GM21423 (cell line): Measurements from ENCODE around the gene SYNJ1.
"Not testable (repeated sequence)": the region's sequence is repeated elsewhere in the genome, so short reads cannot be mapped to it uniquely, and the experiment has no call there.

Source experiments
- ATAC-seq: cut with Tn5 transposase; IDR thresholded peaks from one replicate; pipeline ENCODE4 v1.9.1; 2021; ENCODE audit warnings: mild to moderate bottlenecking, moderate library complexity; ENCODE audit not compliant: unreplicated experiment

SYNJ1 gene

GRCh38 chr21:32613436-32614043 is 114.3 kb downstream of the SYNJ1 start:
- ATAC-seq = no peak

- no peak for ATAC-seq
Measured at GRCh38 chr21:32612999-32613337, 114.8 kb downstream of the SYNJ1 start.

DNA sequence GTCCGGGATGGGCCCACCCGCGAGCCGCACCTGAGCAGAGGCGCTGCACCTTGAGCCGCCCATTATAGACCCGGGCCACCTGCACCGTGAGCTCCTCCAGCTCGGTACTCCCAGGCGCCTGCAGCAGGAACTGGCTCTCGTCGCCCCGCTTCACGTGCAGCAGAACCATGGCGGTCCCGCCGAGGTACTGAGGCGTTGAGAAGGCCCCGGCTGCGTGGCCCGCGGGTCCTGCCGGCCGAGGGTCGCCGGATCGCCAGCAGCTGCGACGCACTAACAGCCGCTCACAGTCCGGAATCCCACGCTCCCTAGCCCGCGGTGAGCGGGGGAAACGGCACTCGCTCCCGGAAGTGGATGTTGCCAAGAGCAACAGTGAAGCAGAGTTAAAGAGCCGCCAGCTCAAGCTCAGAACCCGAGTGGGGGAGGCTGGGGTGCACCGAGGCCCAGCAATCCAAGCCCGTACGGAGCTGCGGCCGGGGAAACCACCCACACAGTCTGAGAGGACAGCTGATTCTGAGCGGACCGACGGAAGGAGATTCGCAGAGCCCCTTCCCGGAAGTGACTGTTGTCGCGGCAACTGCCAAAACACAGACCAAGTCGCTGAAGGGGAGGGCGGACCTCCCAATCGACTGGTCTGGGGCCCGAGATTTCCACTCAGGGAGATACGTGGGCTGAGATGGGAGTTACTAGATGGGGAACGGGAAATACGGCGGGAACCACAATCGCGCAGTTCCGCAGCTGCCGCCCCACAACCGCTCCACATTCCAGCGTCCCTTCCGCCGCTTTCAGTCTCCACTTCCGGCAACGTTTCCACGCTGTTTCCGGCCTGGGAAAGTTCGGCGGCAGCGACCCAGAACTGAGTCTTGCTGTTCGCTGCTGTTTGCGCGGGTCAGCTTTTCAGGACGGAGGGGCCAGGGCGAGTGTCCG is 115.5 kb downstream of the SYNJ1 start, which contains the start of gene CFAP298:
CFAP298 (minus strand) TSS at position 303 of the 924 bp plus-strand sequence; CDS start at position 169, 134 bp downstream.
- ATAC-seq = peak; percentile 90

GRCh38 chr21:32611471-32611997 is 116.3 kb downstream of the SYNJ1 start:
- ATAC-seq = peak; percentile 15

GRCh38 chr21:32610940-32611339 is 116.9 kb downstream of the SYNJ1 start:
- not testable (repeated sequence) for ATAC-seq

DNA sequence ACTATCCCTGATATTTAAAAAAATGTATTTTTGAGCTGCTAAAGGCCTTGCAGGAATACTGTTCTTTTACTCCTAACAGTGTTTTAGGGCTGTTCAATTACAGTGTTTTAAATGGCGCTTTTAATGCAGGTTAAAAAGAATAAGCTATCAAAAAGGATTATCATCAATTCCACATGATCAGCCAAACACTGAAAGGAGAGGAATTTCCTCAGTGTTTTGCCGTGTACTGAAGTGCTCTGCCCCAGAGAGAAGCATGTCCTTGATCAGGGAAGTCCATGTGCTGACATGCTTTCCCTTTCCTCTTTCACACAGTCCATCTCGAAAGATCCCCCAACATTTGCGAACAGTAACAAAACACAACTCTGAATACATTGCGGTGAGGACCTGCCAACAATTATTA is 119.0 kb downstream of the SYNJ1 start:
- ATAC-seq = no peak

DNA sequence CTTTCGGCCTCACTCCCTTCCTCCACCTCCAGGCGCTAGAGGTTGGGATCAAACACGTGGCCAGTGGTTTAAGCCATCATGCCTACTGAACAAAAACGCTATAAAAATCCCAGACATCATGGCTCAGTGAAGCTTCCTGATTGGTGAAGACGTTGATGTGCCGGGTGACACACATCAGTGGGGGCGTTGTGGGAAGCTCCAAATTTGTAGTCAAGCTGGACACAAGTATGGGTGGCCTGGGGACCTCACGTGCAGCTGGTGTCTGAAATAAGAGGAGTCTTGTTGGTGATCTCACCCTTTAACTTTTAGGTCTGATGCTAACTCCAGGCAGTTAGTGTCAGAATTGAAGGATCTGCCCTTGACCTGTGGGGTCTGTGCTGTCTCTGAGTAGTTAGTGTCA is 122.3 kb downstream of the SYNJ1 start:
- ATAC-seq = no peak

DNA sequence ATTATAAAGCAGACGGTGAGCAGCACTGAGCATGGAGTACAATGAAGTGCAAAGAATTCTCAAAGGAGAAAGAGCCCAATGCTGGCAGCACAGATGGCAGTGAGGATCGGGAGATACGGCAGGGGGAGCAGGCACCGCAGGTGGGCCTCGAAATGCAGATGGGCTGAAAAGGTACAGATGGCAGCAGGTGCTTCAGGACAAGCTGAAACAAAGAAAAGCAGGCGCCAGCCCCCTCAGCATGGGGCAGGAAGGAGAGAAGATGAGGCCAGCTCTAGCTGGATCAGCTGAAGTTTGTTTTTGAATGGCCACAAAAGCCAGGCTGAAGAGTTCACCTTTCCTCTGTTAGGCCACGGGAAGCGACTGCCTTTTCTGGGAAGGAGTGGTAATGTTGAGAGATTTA is 123.3 kb downstream of the SYNJ1 start:
- no peak for ATAC-seq

GRCh38 chr21:32603131-32603530 is 124.7 kb downstream of the SYNJ1 start:
- no peak for ATAC-seq

DNA sequence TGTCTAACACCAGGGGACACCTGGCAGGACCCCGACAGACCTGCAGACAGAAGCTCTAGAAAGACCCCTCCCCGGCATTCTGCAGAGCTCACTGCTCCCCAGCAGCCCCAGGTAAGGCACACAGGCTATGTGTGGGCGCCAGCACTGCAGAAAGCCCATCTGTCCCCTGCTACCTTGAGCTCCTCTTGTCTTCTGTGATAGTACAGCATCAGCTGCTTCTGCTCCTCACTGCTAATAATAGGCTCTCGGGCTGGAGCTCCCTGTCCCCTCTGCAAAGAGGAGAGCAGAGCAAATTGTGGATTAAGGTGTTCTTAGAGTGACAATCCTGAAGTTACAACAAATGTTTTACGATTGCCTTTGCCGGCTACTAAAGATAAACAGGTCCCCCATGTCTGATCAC is 125.7 kb downstream of the SYNJ1 start:
- ATAC-seq = no peak

- no peak for ATAC-seq
Measured at GRCh38 chr21:32599526-32599925, 128.3 kb downstream of the SYNJ1 start.

DNA sequence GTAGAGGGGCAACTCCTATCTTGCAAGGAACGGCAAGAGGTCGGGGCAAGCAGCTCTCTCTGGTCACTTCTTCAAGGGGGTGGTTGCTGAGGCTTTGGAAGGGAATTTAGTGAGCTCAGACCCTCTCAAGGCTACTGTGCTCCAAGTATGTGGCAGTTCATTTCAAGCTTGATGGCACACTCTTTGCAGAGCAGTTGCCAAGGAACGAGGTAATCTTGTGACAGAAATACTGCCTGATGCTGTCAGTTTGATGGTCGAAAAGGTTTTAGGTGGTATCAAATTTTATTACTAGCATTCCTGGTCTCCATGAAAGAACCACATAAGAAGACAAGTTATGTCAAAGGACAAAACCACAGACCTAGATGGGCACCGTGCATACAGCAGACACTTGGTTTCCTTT is 128.7 kb downstream of the SYNJ1 start:
- ATAC-seq = no peak

- ATAC-seq = no peak
Measured at GRCh38 chr21:32597205-32597604, 130.6 kb downstream of the SYNJ1 start.

DNA sequence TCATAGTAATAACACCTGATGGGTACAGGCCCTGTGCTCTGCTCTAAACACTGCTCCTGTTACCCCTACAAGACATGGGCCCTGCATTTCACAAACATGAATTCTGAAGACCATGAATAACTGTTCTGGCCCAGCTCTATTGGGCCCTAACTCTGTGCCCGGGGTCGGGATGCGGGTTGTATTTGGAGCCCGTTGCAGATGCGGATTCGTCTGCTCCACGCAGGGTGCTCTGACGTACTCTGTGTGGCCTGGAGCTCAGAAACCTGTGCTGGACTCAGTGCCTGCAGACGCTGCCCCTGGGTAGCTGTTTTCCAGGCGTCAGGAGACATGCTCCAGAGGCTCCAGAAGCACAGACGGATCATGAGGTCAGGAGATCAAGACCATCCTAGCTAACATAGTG is 132.4 kb downstream of the SYNJ1 start:
- ATAC-seq = no peak

DNA sequence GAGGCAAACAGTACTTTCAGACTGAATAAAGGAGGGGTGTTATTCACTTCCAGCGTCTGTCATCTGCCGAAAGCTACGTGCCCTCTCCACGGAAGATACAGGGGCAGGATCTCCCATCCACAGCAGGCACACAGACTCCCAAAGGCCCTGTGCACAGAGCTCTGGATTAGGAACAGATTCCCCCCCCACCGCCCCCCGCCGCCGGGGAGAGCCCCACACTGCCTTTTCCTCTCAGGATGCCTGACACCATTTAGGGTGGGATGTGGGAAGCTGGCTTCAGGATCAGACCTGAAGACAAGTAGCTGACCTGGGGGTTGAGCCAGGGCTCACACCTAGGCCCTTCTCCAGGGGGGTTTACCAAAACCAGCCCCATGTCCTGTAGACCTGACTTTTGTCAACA is 134.1 kb downstream of the SYNJ1 start:
- ATAC-seq = no peak

DNA sequence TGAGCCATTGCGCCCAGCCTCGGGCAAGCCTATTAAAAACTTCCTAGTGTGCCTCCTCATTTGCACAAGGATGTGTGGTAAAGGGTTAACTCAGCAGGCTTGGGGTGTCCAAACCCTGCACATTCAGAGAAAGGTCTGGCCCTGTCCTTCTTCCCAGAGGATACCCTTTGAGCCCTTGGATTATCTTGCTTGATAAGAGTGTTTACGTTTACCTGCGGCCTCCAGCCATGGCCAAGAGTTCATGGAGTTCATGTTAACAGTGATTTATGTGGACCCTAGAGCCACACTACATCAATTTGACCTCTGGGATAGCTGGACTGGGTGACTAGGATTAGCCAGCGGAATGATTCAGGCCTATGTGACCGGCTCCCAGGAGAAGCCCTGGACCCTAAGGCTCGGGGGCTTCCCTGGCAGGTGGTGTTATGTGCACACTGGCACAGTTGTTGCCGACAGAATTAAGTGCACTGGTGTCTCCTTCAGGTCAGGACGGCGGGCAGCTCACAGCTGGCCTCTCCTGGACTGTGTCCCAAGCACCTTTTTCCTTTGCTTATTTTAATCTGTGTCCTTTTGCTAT is 134.8 kb downstream of the SYNJ1 start:
- no peak for ATAC-seq

- no peak for ATAC-seq
Measured at GRCh38 chr21:32590130-32590529, 137.7 kb downstream of the SYNJ1 start.

DNA sequence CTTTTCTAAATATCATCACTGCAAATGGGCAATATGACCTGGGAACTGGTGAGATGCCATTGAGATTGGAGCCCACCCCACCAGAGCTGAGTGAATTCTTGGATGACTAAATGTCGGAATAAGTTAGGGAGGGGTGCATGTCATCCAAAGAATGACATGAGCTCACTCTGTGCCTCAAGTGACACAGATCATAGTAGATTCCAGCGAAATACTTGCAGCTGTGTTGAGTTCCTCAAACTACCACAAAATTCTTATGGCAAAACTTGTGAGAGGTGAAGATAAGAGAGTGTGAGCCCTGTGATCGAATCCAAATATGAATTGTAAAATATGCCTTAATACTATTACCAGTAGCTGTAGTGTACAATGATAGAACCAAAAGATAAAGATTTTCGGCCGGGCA is 140.2 kb downstream of the SYNJ1 start:
- ATAC-seq = no peak

DNA sequence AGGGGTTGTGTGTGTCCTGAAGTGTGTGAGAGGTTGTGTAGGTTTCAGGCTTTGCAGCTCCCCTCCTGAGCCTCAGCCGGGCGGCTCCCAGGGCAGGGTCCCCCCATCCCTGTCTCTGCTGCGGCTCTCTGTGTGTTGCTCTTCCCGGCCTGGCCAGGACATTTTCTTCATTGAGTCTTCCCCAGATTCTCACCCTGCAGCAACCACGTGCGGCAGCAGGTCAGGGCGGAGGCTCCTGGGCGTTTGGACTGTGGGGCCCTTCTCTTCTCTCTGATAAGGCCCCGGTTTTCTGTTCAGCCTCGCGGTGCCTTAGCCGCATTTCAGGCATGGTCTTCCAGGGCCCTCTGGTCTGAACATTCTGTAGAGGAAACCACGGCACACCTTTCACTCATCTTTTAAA is 140.7 kb downstream of the SYNJ1 start:
- ATAC-seq = no peak

DNA sequence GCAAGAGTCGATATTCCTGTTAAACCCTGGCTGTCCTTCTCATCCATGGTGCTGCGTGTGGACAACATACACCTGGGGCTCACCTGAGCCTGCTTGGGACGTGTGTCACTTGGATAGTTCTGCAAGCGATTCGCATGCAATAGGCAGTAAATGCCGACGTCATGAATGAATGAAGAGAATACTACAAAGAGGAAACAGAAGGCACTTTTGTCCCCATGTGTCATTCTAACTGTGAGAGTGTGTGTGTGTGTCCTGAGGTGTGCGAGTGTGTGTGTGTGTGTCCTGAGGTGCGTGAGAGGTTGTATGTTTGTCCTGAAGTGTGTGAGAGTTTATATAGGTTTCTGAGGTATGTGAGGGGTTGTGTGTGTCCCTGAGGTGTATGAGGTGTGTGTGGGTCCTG is 141.8 kb downstream of the SYNJ1 start:
- ATAC-seq = no peak

- ATAC-seq = no peak
Measured at GRCh38 chr21:32585042-32585710, 142.6 kb downstream of the SYNJ1 start, which contains the start of gene TCP10L. Gene TCP10L, minus strand, starts transcription at chr21:32585523. Its CDS starts 1,219 bp downstream, at chr21:32584304.
